H1 (cell line): ENCODE measurements around the gene CLIC3. TPM values are rescaled to one million over a fixed set of nuclear protein-coding genes. Genes with fewer than 3 reads are reported as not detected.

ENCODE experiments used
- CTCF ChIA-PET: fragments of 300-600 bp; sonication (Branson Sonifier 250); formaldehyde crosslinking; loops from one replicate; lab custom pipeline; 2021; ENCODE audit not compliant: partially characterized antibody; lab: Charles Lee
- POLR2A ChIA-PET: fragments of 300-600 bp; sonication (Branson Sonifier 250); formaldehyde crosslinking; loops from one replicate; lab custom pipeline; 2021; ENCODE audit warnings: inconsistent platforms; ENCODE audit not compliant: partially characterized antibody; lab: Charles Lee
- DNase-seq, 2 experiments: peaks; one replicate each; pipeline versions ENCODE4 v3.0.0 to v3.0.0-alpha.2; 2010 to 2022; ENCODE audit warnings: low spot score in 2 of 2, low read depth in 1 of 2, mixed read lengths in 1 of 2
- FAIRE-seq: peaks from 2 replicates; lab custom pipeline; 2011; peaks lifted over from hg19 to GRCh38; lab: Jason Lieb, UNC
- H2AFZ ChIP-seq: 2 replicates; pipeline ENCODE4 v1.8.1; 2012; ENCODE audit warnings: low read length, inconsistent platforms
- H2AK5ac ChIP-seq: 2 replicates; pipeline ENCODE4 v1.6.1; 2013; ENCODE audit warnings: low read depth, low read length
- H2BK120ac ChIP-seq: replicated peaks from 2 replicates; pipeline ENCODE3; 2013; ENCODE audit warnings: low read depth, low read length, inconsistent platforms
- H2BK12ac ChIP-seq: 2 replicates; pipeline ENCODE4 v1.6.1; 2013; ENCODE audit warnings: low read depth, low read length
- H2BK15ac ChIP-seq: 2 replicates; pipeline ENCODE4 v1.6.1; 2013; ENCODE audit warnings: low read length
- H2BK20ac ChIP-seq: 2 replicates; pipeline ENCODE4 v1.6.1; 2013; ENCODE audit warnings: low read length
- H2BK5ac ChIP-seq: 2 replicates; pipeline ENCODE4 v1.6.1; 2013; ENCODE audit warnings: low read depth, low read length
- H3K14ac ChIP-seq: 2 replicates; pipeline ENCODE4 v1.6.1; 2013; ENCODE audit warnings: inconsistent platforms; ENCODE audit not compliant: insufficient read length
- H3K18ac ChIP-seq: 2 replicates; pipeline ENCODE4 v1.6.1; 2013; ENCODE audit warnings: low read length; ENCODE audit errors: extremely low read depth
- H3K23ac ChIP-seq: 2 replicates; pipeline ENCODE4 v1.6.1; 2013; ENCODE audit warnings: inconsistent platforms; ENCODE audit not compliant: insufficient read length
- H3K23me2 ChIP-seq: 2 replicates; pipeline ENCODE4 v1.6.1; 2013; ENCODE audit warnings: low read depth, low read length
- H3K27ac ChIP-seq: 2 replicates; pipeline ENCODE4 v1.6.1; 2011; ENCODE audit warnings: low read depth, low read length, inconsistent platforms
- H3K27me3 ChIP-seq, 4 experiments: replicated peaks in 1 of 4; 1 replicate in 1 of 4; 2 replicates in 3 of 4; pipeline versions ENCODE4 v1.6.1 to v1.8.1; 2011 to 2013; ENCODE audit warnings: low read length in 3 of 4, mild to moderate bottlenecking in 3 of 4, inconsistent platforms in 2 of 4, mixed read lengths in 2 of 4, moderate library complexity in 1 of 4; ENCODE audit not compliant: control insufficient read depth in 3 of 4, insufficient read depth in 3 of 4; ENCODE audit errors: extremely low read depth in 1 of 4
- H3K36me3 ChIP-seq, 4 experiments: 2 replicates each; pipeline versions ENCODE4 v1.6.1 to v1.8.1; 2011 to 2013; ENCODE audit warnings: mild to moderate bottlenecking in 4 of 4, low read length in 3 of 4, moderate library complexity in 2 of 4, control low read depth in 1 of 4, inconsistent platforms in 1 of 4; ENCODE audit not compliant: insufficient read depth in 4 of 4, control insufficient read depth in 2 of 4
- H3K4ac ChIP-seq: replicated peaks from 2 replicates; pipeline ENCODE3; 2013; ENCODE audit warnings: low read length, low read depth, mixed read lengths, inconsistent platforms; ENCODE audit not compliant: insufficient read length
- H3K4me1 ChIP-seq, 4 experiments: replicated peaks in 1 of 4; 1 replicate in 1 of 4; 2 replicates in 3 of 4; pipeline versions ENCODE4 v1.6.1 to v1.8.1; 2011 to 2013; ENCODE audit warnings: low read length in 3 of 4, inconsistent platforms in 2 of 4, mixed read lengths in 1 of 4; ENCODE audit not compliant: insufficient read depth in 4 of 4, control insufficient read depth in 3 of 4
- H3K4me2 ChIP-seq, 2 experiments: 2 replicates each; pipeline versions ENCODE4 v1.6.1 to v1.8.1; 2011 to 2013; ENCODE audit warnings: low read depth in 2 of 2, low read length in 2 of 2, control low read depth in 1 of 2, inconsistent platforms in 1 of 2, mild to moderate bottlenecking in 1 of 2; ENCODE audit not compliant: insufficient read depth in 1 of 2
- H3K4me3 ChIP-seq, 4 experiments: fragments of 200-600, 300-600 bp in 1 of 4; sonication (generic), shearing (Covaris generic), sonication (Bioruptor Twin) in 1 of 4; 2 replicates each; pipeline versions ENCODE4 v1.5.1 to v1.8.1; 2011 to 2016; ENCODE audit warnings: low read length in 4 of 4, low read depth in 3 of 4, control low read depth in 2 of 4, inconsistent platforms in 2 of 4, mild to moderate bottlenecking in 2 of 4, mixed read lengths in 1 of 4, moderate library complexity in 1 of 4; ENCODE audit not compliant: insufficient read depth in 2 of 4; ENCODE audit errors: extremely low read depth in 1 of 4
- H3K56ac ChIP-seq: replicated peaks from 2 replicates; pipeline ENCODE3; 2013; ENCODE audit warnings: low read depth, mild to moderate bottlenecking, mixed read lengths, low read length, inconsistent platforms; ENCODE audit not compliant: insufficient read length
- H3K79me1 ChIP-seq: 2 replicates; pipeline ENCODE4 v1.6.1; 2013; ENCODE audit warnings: low read depth, low read length, control low read depth
- H3K79me2 ChIP-seq, 2 experiments: 2 replicates each; pipeline versions ENCODE4 v1.6.1 to v1.8.1; 2012 to 2013; ENCODE audit warnings: low read length in 2 of 2, mild to moderate bottlenecking in 2 of 2, inconsistent platforms in 1 of 2; ENCODE audit not compliant: insufficient read depth in 2 of 2, control insufficient read depth in 1 of 2
- H3K9ac ChIP-seq, 4 experiments: replicated peaks in 1 of 4; 1 replicate in 1 of 4; 2 replicates in 3 of 4; pipeline versions ENCODE4 v1.6.1 to v1.8.1; 2011 to 2013; ENCODE audit warnings: low read depth in 3 of 4, low read length in 3 of 4, control low read depth in 2 of 4, mild to moderate bottlenecking in 2 of 4, moderate library complexity in 2 of 4, inconsistent platforms in 1 of 4; ENCODE audit errors: extremely low read depth in 1 of 4
- H3K9me3 ChIP-seq, 2 experiments: 2 replicates each; pipeline versions ENCODE4 v1.6.1 to v1.8.1; 2012 to 2013; ENCODE audit warnings: mild to moderate bottlenecking in 2 of 2, moderate library complexity in 2 of 2, control low read depth in 1 of 2, inconsistent platforms in 1 of 2, low read depth in 1 of 2, low read length in 1 of 2, mixed read lengths in 1 of 2; ENCODE audit not compliant: insufficient read depth in 2 of 2
- H4K20me1 ChIP-seq, 2 experiments: replicated peaks in 1 of 2; 2 replicates each; pipeline versions ENCODE3 to v1.8.1; 2011 to 2013; ENCODE audit warnings: inconsistent platforms in 2 of 2, low read length in 2 of 2, mild to moderate bottlenecking in 1 of 2; ENCODE audit not compliant: insufficient read depth in 2 of 2, control insufficient read depth in 1 of 2
- H4K5ac ChIP-seq: 2 replicates; pipeline ENCODE4 v1.6.1; 2013; ENCODE audit warnings: low read length, low read depth, mixed read lengths, inconsistent platforms; ENCODE audit not compliant: insufficient read length
- H4K8ac ChIP-seq: 2 replicates; pipeline ENCODE4 v1.8.0; 2013; ENCODE audit warnings: mild to moderate bottlenecking, moderate library complexity, low read length, inconsistent platforms; ENCODE audit not compliant: insufficient read depth; ENCODE audit errors: extremely low read depth
- H4K91ac ChIP-seq: replicated peaks from 2 replicates; pipeline ENCODE3; 2013; ENCODE audit warnings: low read length, mixed read lengths, inconsistent platforms; ENCODE audit not compliant: insufficient read length
- BRCA1 ChIP-seq: IDR thresholded peaks from 2 replicates; pipeline ENCODE4 v1.6.1; 2012; ENCODE audit warnings: low read depth, low read length, improper control_type of control experiment
- CREB1 ChIP-seq: IDR thresholded peaks from 2 replicates; pipeline ENCODE4 v1.6.1; 2012; ENCODE audit warnings: inconsistent platforms
- JUND ChIP-seq: IDR thresholded peaks from 2 replicates; pipeline ENCODE4 v1.6.1; 2011; ENCODE audit warnings: mild to moderate bottlenecking, improper control_type of control experiment, low read length
- MAFK ChIP-seq: IDR thresholded peaks from 2 replicates; pipeline ENCODE4 v1.6.1; 2012; ENCODE audit warnings: low read depth, mild to moderate bottlenecking, improper control_type of control experiment, low read length
- RXRA ChIP-seq: IDR thresholded peaks from 2 replicates; pipeline ENCODE4 v1.6.1; 2011; ENCODE audit warnings: low read depth, mild to moderate bottlenecking, low read length, moderate library complexity; ENCODE audit not compliant: insufficient read depth
- SIRT6 ChIP-seq: IDR thresholded peaks from one replicate; pipeline ENCODE4 v1.7.1; 2012; ENCODE audit warnings: low read length, inconsistent platforms
- SIX5 ChIP-seq: IDR thresholded peaks from 2 replicates; pipeline ENCODE4 v1.6.1; 2011; ENCODE audit warnings: mild to moderate bottlenecking, low read depth, low read length
- SP2 ChIP-seq: IDR thresholded peaks from 2 replicates; pipeline ENCODE4 v1.6.1; 2012; ENCODE audit warnings: mild to moderate bottlenecking, low read length, inconsistent platforms
- WGBS, 2 experiments: shearing (Covaris generic) in 1 of 2; methylation state at CpG; one replicate each; pipeline versions ENCODE4 v1.1.6 to v1.1.7; 2013 to 2015; ENCODE audit warnings: low lambda C conversion rate in 2 of 2, mixed read lengths in 2 of 2, inconsistent platforms in 1 of 2, low coverage in 1 of 2, missing lambda C conversion rate in 1 of 2; ENCODE audit not compliant: insufficient replicate concordance in 2 of 2, insufficient coverage in 1 of 2, insufficient read length in 1 of 2; ENCODE audit errors: extremely low coverage in 1 of 2, missing lambda C conversion rate in 1 of 2; 5-methylcytosine and 5-hydroxymethylcytosine counted together
- polyA plus RNA-seq, 7 experiments: library from polyadenylated mRNA; depleted of rRNA in 3 of 7; stranded (reverse) in 5 of 7; unstranded in 2 of 7; fragments of >200 nt in 5 of 7; fragments of 200-250 nt in 2 of 7; gene quantifications; 1 replicate in 5 of 7; 2 replicates in 1 of 7; 4 replicates in 1 of 7; pipeline versions ENCODE4 v1.2.1 to v1.2.3, GENCODE V29; 2011 to 2013; ENCODE audit warnings: missing spikeins in 2 of 7, mixed read lengths in 2 of 7
- total RNA-seq: library from RNA; stranded (reverse); fragmentation: NEBNext Ultra II Directional; extraction: Animal tissue kit (Norgen Biotek cat#: 25700); gene quantifications from 2 replicates; pipeline ENCODE4 v1.2.1, GENCODE V29; 2021
- TF ChIP-seq, protein P1 (sequence below), 3 experiments: IDR thresholded peaks; 1 replicate in 2 of 3; 2 replicates in 1 of 3; pipeline versions ENCODE4 v1.5.1 to v1.6.1; 2011; ENCODE audit warnings: low read length in 3 of 3, mild to moderate bottlenecking in 3 of 3, inconsistent platforms in 2 of 3, low read depth in 1 of 3, moderate library complexity in 1 of 3; ENCODE audit not compliant: insufficient read depth in 1 of 3; ENCODE audit errors: control extremely low read depth in 1 of 3

CLIC3 gene
- total and polyA plus RNA-seq, 2 of the 8 experiments (the other 6 are each of a cell fraction or from before 2014, with no cell fraction given), result 0.12 TPM; not detected in 1

DNA sequence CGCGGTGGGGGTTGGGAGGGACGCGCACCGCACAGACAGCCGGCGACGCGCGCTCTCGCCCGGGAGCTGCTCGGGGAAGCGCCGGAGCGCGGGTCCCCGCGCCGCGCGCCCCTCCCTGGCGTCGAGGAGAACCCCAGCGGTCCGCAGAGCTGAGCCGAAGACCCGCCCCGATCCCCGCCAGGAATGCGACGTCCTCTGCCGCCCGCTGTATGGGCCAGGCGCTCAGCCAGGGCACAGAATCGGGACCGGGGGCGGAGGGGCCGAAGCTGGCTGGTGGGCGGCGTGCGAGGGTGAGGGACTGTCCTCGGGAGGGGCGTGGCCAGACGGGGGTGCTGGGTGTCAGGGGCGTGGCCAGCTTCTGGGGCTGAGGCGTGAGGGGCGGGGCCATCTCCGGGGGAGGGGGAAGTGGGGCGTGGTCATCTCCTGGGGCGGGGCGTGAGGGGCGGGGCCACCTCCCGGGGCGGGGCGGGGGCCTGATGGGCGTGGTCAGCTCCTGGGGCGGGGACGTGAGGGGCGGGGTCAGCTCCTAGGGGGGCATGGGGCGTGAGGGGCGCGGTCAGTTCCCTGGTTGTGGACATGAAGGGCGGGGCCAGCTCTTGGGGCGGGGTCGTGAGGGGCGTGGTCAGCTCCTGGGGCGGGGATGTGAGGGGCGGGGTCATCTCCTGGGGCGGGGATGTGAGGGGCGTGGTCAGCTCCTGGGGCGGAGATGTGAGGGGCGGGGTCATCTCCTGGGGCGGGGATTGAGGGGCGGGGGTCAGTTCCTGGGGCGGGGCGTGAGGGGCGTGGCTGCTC, 18.1 kb downstream of the CLIC3 start:
- peak overlapping the region; percentile 69 to 91 for H3K4me2 ChIP-seq
- H2BK12ac ChIP-seq, result peak overlapping the region; percentile 80; the same call in 1 of the 2 replicates
- H2AFZ ChIP-seq, result no peak overlapping the region
- H3K4me3 ChIP-seq, result peak overlapping the region; percentile 43 to 73 (median 52)
- ChIA-PET CTCF (interaction anchor here (0.6 to 5.6 kb wide), 12 partner anchors 10 to 171 kb away, joined by 3 to 41 read pairs (median 5); partner anchors contain the start of gene PAXX), POLR2A (interaction anchor here (0.9 to 1.0 kb wide), 3 partner anchors 15 to 19 kb away, joined by 3 to 4 read pairs (median 3); partner anchors contain the start of gene CLIC3)
- no peak overlapping the region for H4K5ac ChIP-seq
- no peak for FAIRE-seq
- H3K56ac ChIP-seq, result no peak overlapping the region
- H3K4ac ChIP-seq, result peak overlapping the region; percentile 38
- H3K9me3 ChIP-seq, result no peaks in the 10 kb centered on the region
- H3K4me1 ChIP-seq, result peaks cover 0 to 12% (median 5%) of the 10 kb centered on the region in 4 experiments; a peak in 5 of 7 replicates
- H3K79me2 ChIP-seq, result no peaks in the 10 kb centered on the region
- H3K9ac ChIP-seq, result peak overlapping the region in 1 of 4 experiments; percentile 34; a peak in 2 of 7 replicates
- peak overlapping the region; percentile 25; the same call in 1 of the 2 replicates for H4K8ac ChIP-seq
- no peaks in the 10 kb centered on the region for H3K36me3 ChIP-seq
- H3K27me3 ChIP-seq, result peaks cover 0 to 5% (median 2%) of the 10 kb centered on the region in 4 experiments; a peak in 2 of 7 replicates
- H2BK20ac ChIP-seq, result no peak overlapping the region
- peaks cover 0 to 2% of the 10 kb centered on the region in 2 experiments for H4K20me1 ChIP-seq
- no peak overlapping the region for H4K91ac ChIP-seq
- no peaks in the 10 kb centered on the region for H3K79me1 ChIP-seq
- no peak overlapping the region for H3K23ac ChIP-seq
- H3K14ac ChIP-seq, result no peak overlapping the region
- no peak overlapping the region for H2BK120ac ChIP-seq
- peak; percentile 68 to 98 for DNase-seq
- no peak overlapping the region for H3K27ac ChIP-seq
- peak overlapping the region; percentile 78 for H3K18ac ChIP-seq
- no peak overlapping the region for H2BK15ac ChIP-seq
- H3K23me2 ChIP-seq, result peaks cover 8% of the 10 kb centered on the region; the same call in 1 of the 2 replicates
- 3% methylated on average over 18 of the region's 78 CpGs; no CpG with 5 or more reads in 1 of the 2 experiments for WGBS, 2 experiments
- H2AK5ac ChIP-seq, result no peak overlapping the region
- H2BK5ac ChIP-seq, result no peak overlapping the region; the same call in 1 of the 2 replicates
- TF ChIP-seq, protein P1, sequence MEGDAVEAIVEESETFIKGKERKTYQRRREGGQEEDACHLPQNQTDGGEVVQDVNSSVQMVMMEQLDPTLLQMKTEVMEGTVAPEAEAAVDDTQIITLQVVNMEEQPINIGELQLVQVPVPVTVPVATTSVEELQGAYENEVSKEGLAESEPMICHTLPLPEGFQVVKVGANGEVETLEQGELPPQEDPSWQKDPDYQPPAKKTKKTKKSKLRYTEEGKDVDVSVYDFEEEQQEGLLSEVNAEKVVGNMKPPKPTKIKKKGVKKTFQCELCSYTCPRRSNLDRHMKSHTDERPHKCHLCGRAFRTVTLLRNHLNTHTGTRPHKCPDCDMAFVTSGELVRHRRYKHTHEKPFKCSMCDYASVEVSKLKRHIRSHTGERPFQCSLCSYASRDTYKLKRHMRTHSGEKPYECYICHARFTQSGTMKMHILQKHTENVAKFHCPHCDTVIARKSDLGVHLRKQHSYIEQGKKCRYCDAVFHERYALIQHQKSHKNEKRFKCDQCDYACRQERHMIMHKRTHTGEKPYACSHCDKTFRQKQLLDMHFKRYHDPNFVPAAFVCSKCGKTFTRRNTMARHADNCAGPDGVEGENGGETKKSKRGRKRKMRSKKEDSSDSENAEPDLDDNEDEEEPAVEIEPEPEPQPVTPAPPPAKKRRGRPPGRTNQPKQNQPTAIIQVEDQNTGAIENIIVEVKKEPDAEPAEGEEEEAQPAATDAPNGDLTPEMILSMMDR (IDR thresholded peaks at IDR 0.05; ENCODE audit: control extremely low read depth in 1 of 3, insufficient read depth in 1 of 3, low read depth in 1 of 3, low read length in 3 of 3), result no peak
- no peak for TF ChIP-seq SIRT6
- TF ChIP-seq CREB1, result no peak
- TF ChIP-seq JUND, result no peak
- no peak for TF ChIP-seq BRCA1
- no peak for TF ChIP-seq MAFK
- no peak for TF ChIP-seq SP2
- TF ChIP-seq SIX5, result no peak
- no peak for TF ChIP-seq RXRA
